IMR-90 (cell line): ENCODE results near the gene GLCE. TPM values are rescaled to one million over a fixed set of nuclear protein-coding genes. Genes with fewer than 3 reads are reported as not detected.

Experiments used
- ATAC-seq: fragments of 200-7000 bp; cut with Tn5 transposase; 2 replicates; pipeline ENCODE4 v1.9.1; 2020; ENCODE audit warnings: low read depth, mild to moderate bottlenecking, moderate library complexity
- BruUV-seq: library from RNA; stranded (reverse); fragments of 400-500 nt; replicated peaks from 2 replicates; lab custom pipeline; 2021; lab: Mats Ljungman, UMichigan
- CTCF ChIA-PET: fragments of 300-600 bp; formaldehyde crosslinking; extraction: SDS; loops from one replicate; lab custom pipeline; 2021; ENCODE audit warnings: antibody characterized with exemption; lab: Yijun Ruan, JAX
- POLR2A ChIA-PET: fragments of 300-600 bp; sonication (Branson Sonifier 250); formaldehyde crosslinking; loops from one replicate; lab custom pipeline; 2022; ENCODE audit warnings: antibody characterized with exemption; ENCODE audit not compliant: unreplicated experiment; lab: Charles Lee
- DNase-seq: peaks from one replicate; pipeline ENCODE4 v3.0.0; 2013
- H2AFZ ChIP-seq: replicated peaks from 2 replicates; pipeline ENCODE3; 2013; ENCODE audit warnings: low read length, mild to moderate bottlenecking; ENCODE audit not compliant: poor library complexity
- H2AK5ac ChIP-seq: 2 replicates; pipeline ENCODE4 v1.6.1; 2013; ENCODE audit warnings: low read depth, low read length, inconsistent platforms
- H2AK9ac ChIP-seq: replicated peaks from 2 replicates; pipeline ENCODE3; 2013; ENCODE audit warnings: mild to moderate bottlenecking, low read depth, low read length, moderate library complexity; ENCODE audit not compliant: poor library complexity
- H2BK120ac ChIP-seq: 2 replicates; pipeline ENCODE4 v1.6.1; 2013; ENCODE audit warnings: low read depth, low read length, inconsistent platforms
- H2BK15ac ChIP-seq: 3 replicates; pipeline ENCODE4 v1.6.1; 2013; ENCODE audit warnings: low read depth, low read length, inconsistent platforms
- H2BK20ac ChIP-seq: 2 replicates; pipeline ENCODE4 v1.6.1; 2013; ENCODE audit warnings: low read depth, mild to moderate bottlenecking, inconsistent platforms, low read length, moderate library complexity
- H2BK5ac ChIP-seq: 2 replicates; pipeline ENCODE4 v1.6.1; 2013; ENCODE audit warnings: mild to moderate bottlenecking, low read depth, low read length, inconsistent platforms; ENCODE audit not compliant: poor library complexity, severe bottlenecking
- H3K14ac ChIP-seq: replicated peaks from 2 replicates; pipeline ENCODE4 v1.6.1; 2013; ENCODE audit warnings: low read depth, low read length, inconsistent platforms
- H3K18ac ChIP-seq: 2 replicates; pipeline ENCODE4 v1.6.1; 2013; ENCODE audit warnings: low read depth, low read length, control low read depth
- H3K23ac ChIP-seq: 2 replicates; pipeline ENCODE4 v1.6.1; 2013; ENCODE audit warnings: low read depth, low read length, inconsistent platforms
- H3K27ac ChIP-seq: 2 replicates; pipeline ENCODE4 v1.5.1; 2013; ENCODE audit warnings: mild to moderate bottlenecking, control low read depth, low read length; ENCODE audit not compliant: insufficient read depth
- H3K27me3 ChIP-seq: 2 replicates; pipeline ENCODE4 v1.6.1; 2013; ENCODE audit warnings: low read length; ENCODE audit not compliant: control insufficient read depth, insufficient read depth
- H3K36me3 ChIP-seq: 2 replicates; pipeline ENCODE4 v1.6.1; 2013; ENCODE audit warnings: low read length, mixed read lengths; ENCODE audit not compliant: control insufficient read depth, insufficient read depth
- H3K4ac ChIP-seq: 2 replicates; pipeline ENCODE4 v1.6.1; 2013; ENCODE audit warnings: low read depth, low read length, inconsistent platforms
- H3K4me1 ChIP-seq: 2 replicates; pipeline ENCODE4 v1.6.1; 2013; ENCODE audit warnings: low read length, mixed read lengths; ENCODE audit not compliant: control insufficient read depth, insufficient read depth
- H3K4me2 ChIP-seq: 2 replicates; pipeline ENCODE4 v1.6.1; 2013; ENCODE audit warnings: low read depth, mild to moderate bottlenecking, control low read depth, low read length, moderate library complexity
- H3K4me3 ChIP-seq: 2 replicates; pipeline ENCODE4 v1.5.1; 2013; ENCODE audit warnings: low read depth, mild to moderate bottlenecking, control low read depth, low read length, moderate library complexity; ENCODE audit not compliant: insufficient read depth
- H3K56ac ChIP-seq: 2 replicates; pipeline ENCODE4 v1.6.1; 2013; ENCODE audit warnings: low read length, inconsistent platforms; ENCODE audit not compliant: insufficient read depth; ENCODE audit errors: extremely low read depth
- H3K79me1 ChIP-seq, 2 experiments: 2 replicates each; pipeline ENCODE4 v1.6.1; 2013; ENCODE audit warnings: low read length in 2 of 2, inconsistent platforms in 1 of 2, low read depth in 1 of 2
- H3K9ac ChIP-seq: 2 replicates; pipeline ENCODE4 v1.6.1; 2013; ENCODE audit warnings: low read depth, low read length, control low read depth
- H3K9me1 ChIP-seq: 2 replicates; pipeline ENCODE4 v1.6.1; 2013; ENCODE audit warnings: low read length, inconsistent platforms; ENCODE audit not compliant: insufficient read depth
- H3K9me3 ChIP-seq: 2 replicates; pipeline ENCODE4 v1.6.1; 2013; ENCODE audit warnings: low read length; ENCODE audit not compliant: control insufficient read depth, insufficient read depth
- H4K20me1 ChIP-seq: 2 replicates; pipeline ENCODE4 v1.6.1; 2013; ENCODE audit warnings: low read length, inconsistent platforms; ENCODE audit not compliant: insufficient read depth
- H4K5ac ChIP-seq: 2 replicates; pipeline ENCODE4 v1.6.1; 2013; ENCODE audit warnings: mild to moderate bottlenecking, low read depth, low read length, control low read depth
- H4K8ac ChIP-seq, 2 experiments: 2 replicates each; pipeline ENCODE4 v1.6.1; 2013; ENCODE audit warnings: low read depth in 2 of 2, low read length in 2 of 2, control low read depth in 1 of 2, inconsistent platforms in 1 of 2
- H4K91ac ChIP-seq: 2 replicates; pipeline ENCODE4 v1.6.1; 2013; ENCODE audit warnings: low read depth, low read length, inconsistent platforms; ENCODE audit not compliant: insufficient read depth
- CTCF ChIP-seq: conservative IDR thresholded peaks from 2 replicates; pipeline ENCODE4 v1.5.1; 2012; ENCODE audit warnings: mild to moderate bottlenecking, low read depth, low read length, improper control_type of control experiment
- MAFK ChIP-seq: IDR thresholded peaks from 2 replicates; pipeline ENCODE4 v1.6.1; 2012; ENCODE audit warnings: low read depth, low read length, improper control_type of control experiment
- WGBS, 2 experiments: methylation state at CpG; one replicate each; pipeline versions ENCODE4 v1.1.5 to v1.1.7; 2013; ENCODE audit warnings: missing lambda C conversion rate in 2 of 2; ENCODE audit not compliant: insufficient read length in 1 of 2; ENCODE audit errors: extremely low coverage in 2 of 2; 5-methylcytosine and 5-hydroxymethylcytosine counted together
- dilution Hi-C: fragments of 300-500 bp; cut with HindIII; formaldehyde crosslinking; loops from one replicate; pipeline ENCODE4 v1.14.3; 2018; ENCODE audit warnings: low sequenced_read_pairs; ENCODE audit not compliant: unreplicated experiment
- in situ Hi-C: fragments of 300-500 bp; cut with MboI; formaldehyde crosslinking; loops from 3 replicates; pipeline ENCODE4 v1.14.3; 2019; ENCODE audit warnings: low sequenced_read_pairs, inconsistent platforms, mixed read lengths
- intact Hi-C: fragments of 100-400 bp; cut with micrococcal nuclease; formaldehyde crosslinking; loops from 2 replicates; pipeline ENCODE4 v1.10.0; 2022
- polyA plus RNA-seq, 3 experiments: library from polyadenylated mRNA; depleted of rRNA; stranded (reverse); fragments of >200 nt; gene quantifications; 2 replicates each; pipeline ENCODE4 v1.2.3, GENCODE V29; 2012; ENCODE audit warnings: low replicate concordance in 1 of 3
- total RNA-seq: library from RNA; depleted of rRNA; stranded (reverse); fragments of >200 nt; gene quantifications from 2 replicates; pipeline ENCODE4 v1.2.3, GENCODE V29; 2012

Gene GLCE
- total and polyA plus RNA-seq, 2 of the 4 experiments (the other 2 are of a cell fraction) = 15.3 to 29.6 TPM

- no peak for TF ChIP-seq MAFK
Observed at GRCh38 chr15:69131362-69132220, 28.8 kb upstream of the GLCE start (continued).

GRCh38 chr15:69132430-69132829 is 28.0 kb upstream of the GLCE start:
- Histone ChIP-seq H4K20me1 (no peaks in the 10 kb centered on the region), H2BK20ac (no peak overlapping the region), H3K9me3 (0 out of 2 replicates have a peak, but pooled peaks cover 2% of the 10 kb centered on the region), H2AFZ (no peak overlapping the region), H3K27ac (no peak overlapping the region), H2AK9ac (no peak overlapping the region), H3K56ac (no peak overlapping the region), H3K9me1 (peaks cover 2% of the 10 kb centered on the region; the same call in 1 of the 2 replicates), H3K79me1 (no peaks in the 10 kb centered on the region), H2AK5ac (no peak overlapping the region), H3K14ac (no peak overlapping the region), H4K8ac (no peak overlapping the region), H3K4ac (no peak overlapping the region), H3K4me1 (peaks cover 6% of the 10 kb centered on the region; the same call in 1 of the 2 replicates), H3K36me3 (no peaks in the 10 kb centered on the region), H3K23ac (no peak overlapping the region), H4K5ac (no peak overlapping the region), H3K4me3 (no peak overlapping the region), H2BK15ac (no peak overlapping the region), H3K4me2 (no peak overlapping the region), H3K18ac (no peak overlapping the region), H2BK120ac (no peak overlapping the region), H2BK5ac (no peak overlapping the region), H3K9ac (no peak overlapping the region), H3K27me3 (peaks cover 53% of the 10 kb centered on the region), H4K91ac (no peak overlapping the region)
- intact Hi-C loops (no loop called here), in situ Hi-C loops (no loop called here), dilution Hi-C loops (no loop called here)
- BruUV-seq = no TSS peak
- no CpG with 5 or more reads among the region's 4 CpGs for WGBS, 2 experiments
- ChIA-PET CTCF (no interaction called here), POLR2A (interaction anchor here (1.2 kb wide), 1 partner anchor 28 kb away, joined by 4 read pairs; the partner anchor contains the start of gene GLCE)
- TF ChIP-seq CTCF = no peak
- DNase-seq = no peak
- ATAC-seq = no peak
